ENCODE results near the gene GNAZ. TPM values are rescaled to one million over a fixed set of nuclear protein-coding genes. Genes with fewer than 3 reads are reported as not detected.

The GNAZ gene
- polyA plus RNA-seq, 1 donor (not counting 4 experiments of a cell fraction or from before 2014, with no cell fraction given), result 0.03 TPM

GRCh38 chr22:23071230-23072076, 1.1 kb downstream of the GNAZ start:
- H3K4me3 ChIP-seq (ENCODE audit: control insufficient read depth in 2 of 3, extremely low read depth in 1 of 3, insufficient read depth in 2 of 3, low read depth in 1 of 3, low read length in 3 of 3), result no peak overlapping the region

GRCh38 chr22:23072077-23072910, 2.0 kb downstream of the GNAZ start:
- Histone ChIP-seq H3K4me3 (ENCODE audit: control insufficient read depth in 2 of 3, extremely low read depth in 1 of 3, insufficient read depth in 2 of 3, low read depth in 1 of 3, low read length in 3 of 3) (no peak overlapping the region), H3K27me3 (ENCODE audit: control insufficient read depth, extremely low read depth, insufficient read depth, low read length) (peaks cover 47% of the 10 kb centered on the region), H3K79me2 (ENCODE audit: control insufficient read depth, insufficient read depth, low read length) (no peaks in the 10 kb centered on the region), H3K9ac (ENCODE audit: control insufficient read depth, extremely low read depth, insufficient read depth, low read length) (no peak overlapping the region), H3K9me3 (ENCODE audit: control insufficient read depth, low read depth, low read length) (no peaks in the 10 kb centered on the region), H3K36me3 (ENCODE audit: control insufficient read depth in 2 of 2, extremely low read depth in 1 of 2, insufficient read depth in 2 of 2, low read length in 2 of 2) (no peaks in the 10 kb centered on the region), H3K4me1 (ENCODE audit: control insufficient read depth, extremely low read depth, insufficient read depth, low read length) (peaks cover 3% of the 10 kb centered on the region), H3K4me2 (ENCODE audit: control insufficient read depth, extremely low read depth, insufficient read depth, low read depth, low read length) (no peak overlapping the region), H4K20me1 (ENCODE audit: control insufficient read depth, extremely low read depth, insufficient read depth, low read length) (no peaks in the 10 kb centered on the region), H3K9me1 (ENCODE audit: control insufficient read depth, extremely low read depth, insufficient read depth, low read length) (no peaks in the 10 kb centered on the region), H2AFZ (ENCODE audit: control insufficient read depth, low read length) (no peak overlapping the region), H3K27ac (ENCODE audit: control insufficient read depth, insufficient read depth, low read length) (no peak overlapping the region)
- no peak for TF ChIP-seq EZH2 (IDR thresholded peaks at IDR 0.05; ENCODE audit: low read length)
- no peak for TF ChIP-seq CTCF (optimal IDR thresholded peaks at IDR 0.05 in 1 of 3, IDR thresholded peaks at IDR 0.05 in 1 of 3, conservative IDR thresholded peaks at IDR 0.05 in 1 of 3; ENCODE audit: extremely low read depth in 1 of 3, insufficient read depth in 2 of 3, low read length in 3 of 3)
- no peak for FAIRE-seq
- DNase-seq (ENCODE audit: low read depth, low spot score), result no peak
- dilution Hi-C loops (cut with MboI; ENCODE audit: extremely low pct_ligation_motif_present, low sequenced_read_pairs), result no loop called here

More at GRCh38 chr22:23071230-23072076, 1.1 kb downstream of the GNAZ start:
- TF ChIP-seq EZH2 (IDR thresholded peaks at IDR 0.05; ENCODE audit: low read length) (no peak), CTCF (optimal IDR thresholded peaks at IDR 0.05 in 1 of 3, IDR thresholded peaks at IDR 0.05 in 1 of 3, conservative IDR thresholded peaks at IDR 0.05 in 1 of 3; ENCODE audit: extremely low read depth in 1 of 3, insufficient read depth in 2 of 3, low read length in 3 of 3) (no peak)
- Histone ChIP-seq H3K27ac (ENCODE audit: control insufficient read depth, insufficient read depth, low read length) (no peak overlapping the region), H3K4me2 (ENCODE audit: control insufficient read depth, extremely low read depth, insufficient read depth, low read depth, low read length) (no peak overlapping the region), H3K9ac (ENCODE audit: control insufficient read depth, extremely low read depth, insufficient read depth, low read length) (no peak overlapping the region), H2AFZ (ENCODE audit: control insufficient read depth, low read length) (no peak overlapping the region), H4K20me1 (ENCODE audit: control insufficient read depth, extremely low read depth, insufficient read depth, low read length) (no peaks in the 10 kb centered on the region), H3K4me1 (ENCODE audit: control insufficient read depth, extremely low read depth, insufficient read depth, low read length) (peaks cover 3% of the 10 kb centered on the region), H3K79me2 (ENCODE audit: control insufficient read depth, insufficient read depth, low read length) (no peaks in the 10 kb centered on the region), H3K27me3 (ENCODE audit: control insufficient read depth, extremely low read depth, insufficient read depth, low read length) (peaks cover 40% of the 10 kb centered on the region), H3K9me1 (ENCODE audit: control insufficient read depth, extremely low read depth, insufficient read depth, low read length) (no peaks in the 10 kb centered on the region), H3K9me3 (ENCODE audit: control insufficient read depth, low read depth, low read length) (no peaks in the 10 kb centered on the region), H3K36me3 (ENCODE audit: control insufficient read depth in 2 of 2, extremely low read depth in 1 of 2, insufficient read depth in 2 of 2, low read length in 2 of 2) (no peaks in the 10 kb centered on the region)
- dilution Hi-C loops (cut with MboI; ENCODE audit: extremely low pct_ligation_motif_present, low sequenced_read_pairs), result no loop called here
- no peak for FAIRE-seq
- DNase-seq (ENCODE audit: low read depth, low spot score), result no peak

Data from keratinocyte (primary cell).